Right lobe of liver (tissue), 4 donors: ENCODE data around the gene MYO16.

Experiments
- CTCF ChIP-seq, 4 donors: fragments of 200-600 bp in 3 of 4; fragments of 450-650 bp in 1 of 4; IDR thresholded peaks; one replicate each; pipeline versions ENCODE4 v1.5.1 to v1.8.0; 2016 to 2022; ENCODE audit warnings: antibody characterized with exemption in 4 of 4, mild to moderate bottlenecking in 2 of 4
- POLR2A ChIP-seq: fragments of 450-650 bp; IDR thresholded peaks from one replicate; pipeline ENCODE4 v1.6.1; 2017; ENCODE audit warnings: antibody characterized with exemption, mild to moderate bottlenecking
- donor health status: DM: no; HTN: no; CAD: no.
- donor health status: DM: no; HTN: no; CAD: no.
- donor health status: DM: no; HTN: yes; CAD: no.

- TF ChIP-seq CTCF (IDR thresholded peaks at IDR 0.05) (no peak), POLR2A (no peak)
Observed at GRCh38 chr13:109220631-109221030, 591.2 kb downstream of the MYO16 start.
